Measurements from ENCODE around the gene MYO5A. TPM values are rescaled to one million over a fixed set of nuclear protein-coding genes. Genes with fewer than 3 reads are reported as not detected.
"Not testable (repeated sequence)": the region's sequence is repeated elsewhere in the genome, so short reads cannot be mapped to it uniquely, and the experiment has no call there.

Gene MYO5A
- polyA plus RNA-seq, 1 of the 3 experiments (the other 2 are of a cell fraction) = 11.0 TPM

- Histone ChIP-seq H2AFZ (ENCODE audit: low read depth) (no peak overlapping the region), H3K9ac (no peak overlapping the region), H3K4me2 (no peak overlapping the region), H3K4me1 (ENCODE audit: control insufficient read depth in 1 of 2, insufficient read depth in 2 of 2, low read depth in 1 of 2, low read length in 1 of 2) (peaks cover 0 to 6% of the 10 kb centered on the region in 2 experiments; a peak in 1 of 4 replicates), H3K9me2 (no peaks in the 10 kb centered on the region), H3K9me3 (no peaks in the 10 kb centered on the region), H3K36me3 (replicated peaks in 1 of 2; ENCODE audit: control insufficient read depth in 1 of 2, insufficient read depth in 2 of 2, low read length in 1 of 2) (peaks cover 75 to 90% of the 10 kb centered on the region in 2 experiments), H3K27me3 (ENCODE audit: insufficient read depth) (no peaks in the 10 kb centered on the region), H4K20me1 (ENCODE audit: insufficient read depth) (peaks cover 21% of the 10 kb centered on the region), H3K79me2 (ENCODE audit: insufficient read depth) (peaks cover 54% of the 10 kb centered on the region), H3K27ac (ENCODE audit: low read depth in 2 of 2, low read length in 1 of 2) (no peak overlapping the region), H3K4me3 (ENCODE audit: low read depth in 2 of 2, low read length in 1 of 2) (no peak overlapping the region), H3F3A (replicated peaks; ENCODE audit: insufficient read depth) (peaks cover 18% of the 10 kb centered on the region)
- CTCF ChIA-PET = no interaction called here
- 97% methylated on average over 6 of the region's 6 CpGs for WGBS (ENCODE audit: low lambda C conversion rate)
- TF ChIP-seq NRF1 (IDR thresholded peaks at IDR 0.05; ENCODE audit: low read depth, low read length) (no peak), TCF12 (IDR thresholded peaks at IDR 0.05) (no peak), TAF1 (IDR thresholded peaks at IDR 0.05; ENCODE audit: borderline replicate concordance, low read depth, low read length) (no peak), RAD21 (IDR thresholded peaks at IDR 0.05; ENCODE audit: low read length) (no peak), RFX5 (IDR thresholded peaks at IDR 0.05; ENCODE audit: low read length) (no peak), MEF2A (IDR thresholded peaks at IDR 0.05; ENCODE audit: borderline replicate concordance, low read depth) (no peak), TEAD4 (IDR thresholded peaks at IDR 0.05; ENCODE audit: borderline replicate concordance, insufficient read depth) (no peak), RXRA (IDR thresholded peaks at IDR 0.05; ENCODE audit: borderline replicate concordance, low read depth) (no peak), EZH2phosphoT487 (IDR thresholded peaks at IDR 0.05; ENCODE audit: borderline replicate concordance, low read depth) (no peak), YY1 (IDR thresholded peaks at IDR 0.05; ENCODE audit: low read depth) (no peak), FOSL2 (IDR thresholded peaks at IDR 0.05; ENCODE audit: borderline replicate concordance, low read depth) (no peak), GABPA (IDR thresholded peaks at IDR 0.05; ENCODE audit: low read depth) (no peak), FOXM1 (IDR thresholded peaks at IDR 0.05; ENCODE audit: low read depth) (no peak), JUND (IDR thresholded peaks at IDR 0.05) (no peak), ELF1 (IDR thresholded peaks at IDR 0.05) (no peak), CTCF (IDR thresholded peaks at IDR 0.05) (no peak), PBX3 (IDR thresholded peaks at IDR 0.05) (no peak)
- TF ChIP-seq, protein P1, sequence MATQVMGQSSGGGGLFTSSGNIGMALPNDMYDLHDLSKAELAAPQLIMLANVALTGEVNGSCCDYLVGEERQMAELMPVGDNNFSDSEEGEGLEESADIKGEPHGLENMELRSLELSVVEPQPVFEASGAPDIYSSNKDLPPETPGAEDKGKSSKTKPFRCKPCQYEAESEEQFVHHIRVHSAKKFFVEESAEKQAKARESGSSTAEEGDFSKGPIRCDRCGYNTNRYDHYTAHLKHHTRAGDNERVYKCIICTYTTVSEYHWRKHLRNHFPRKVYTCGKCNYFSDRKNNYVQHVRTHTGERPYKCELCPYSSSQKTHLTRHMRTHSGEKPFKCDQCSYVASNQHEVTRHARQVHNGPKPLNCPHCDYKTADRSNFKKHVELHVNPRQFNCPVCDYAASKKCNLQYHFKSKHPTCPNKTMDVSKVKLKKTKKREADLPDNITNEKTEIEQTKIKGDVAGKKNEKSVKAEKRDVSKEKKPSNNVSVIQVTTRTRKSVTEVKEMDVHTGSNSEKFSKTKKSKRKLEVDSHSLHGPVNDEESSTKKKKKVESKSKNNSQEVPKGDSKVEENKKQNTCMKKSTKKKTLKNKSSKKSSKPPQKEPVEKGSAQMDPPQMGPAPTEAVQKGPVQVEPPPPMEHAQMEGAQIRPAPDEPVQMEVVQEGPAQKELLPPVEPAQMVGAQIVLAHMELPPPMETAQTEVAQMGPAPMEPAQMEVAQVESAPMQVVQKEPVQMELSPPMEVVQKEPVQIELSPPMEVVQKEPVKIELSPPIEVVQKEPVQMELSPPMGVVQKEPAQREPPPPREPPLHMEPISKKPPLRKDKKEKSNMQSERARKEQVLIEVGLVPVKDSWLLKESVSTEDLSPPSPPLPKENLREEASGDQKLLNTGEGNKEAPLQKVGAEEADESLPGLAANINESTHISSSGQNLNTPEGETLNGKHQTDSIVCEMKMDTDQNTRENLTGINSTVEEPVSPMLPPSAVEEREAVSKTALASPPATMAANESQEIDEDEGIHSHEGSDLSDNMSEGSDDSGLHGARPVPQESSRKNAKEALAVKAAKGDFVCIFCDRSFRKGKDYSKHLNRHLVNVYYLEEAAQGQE (IDR thresholded peaks at IDR 0.05; ENCODE audit: low read depth, low read length) = no peak
- POLR2A ChIA-PET = no interaction called here
- DNase-seq = no peak
These were observed 23.1 kb upstream of the MYO5A start for GRCh38 chr15:52551762-52552161.

- H3K4me1 ChIP-seq (ENCODE audit: control insufficient read depth in 1 of 2, insufficient read depth in 2 of 2, low read depth in 1 of 2, low read length in 1 of 2); H3K9me2 ChIP-seq; H3K4me3 ChIP-seq (ENCODE audit: low read depth in 2 of 2, low read length in 1 of 2); H3K4me2 ChIP-seq; H3K9ac ChIP-seq; H3K27ac ChIP-seq (ENCODE audit: low read depth in 2 of 2, low read length in 1 of 2); H2AFZ ChIP-seq (ENCODE audit: low read depth); H3K27me3 ChIP-seq (ENCODE audit: insufficient read depth); POLR2A ChIA-PET; H3K9me3 ChIP-seq; DNase-seq: not testable (repeated sequence)
- peaks cover 75 to 90% of the 10 kb centered on the region in 2 experiments for H3K36me3 ChIP-seq (replicated peaks in 1 of 2; ENCODE audit: control insufficient read depth in 1 of 2, insufficient read depth in 2 of 2, low read length in 1 of 2)
- CTCF ChIA-PET = interaction anchor here (1.0 kb wide), 1 partner anchor 18 kb away, joined by 5 read pairs; no protein-coding TSS in a partner anchor
- 96% methylated on average over 1 of the region's 1 CpG for WGBS (ENCODE audit: low lambda C conversion rate)
- H4K20me1 ChIP-seq (ENCODE audit: insufficient read depth) = peaks cover 17% of the 10 kb centered on the region
- H3F3A ChIP-seq (replicated peaks; ENCODE audit: insufficient read depth) = peaks cover 18% of the 10 kb centered on the region
- H3K79me2 ChIP-seq (ENCODE audit: insufficient read depth) = peaks cover 48% of the 10 kb centered on the region
These were observed 22.5 kb upstream of the MYO5A start for GRCh38 chr15:52551186-52551585.

Data from SK-N-SH (cell line).